NCI-H460 (cell line): ENCODE measurements around the gene ACSL1. TPM values are rescaled to one million over a fixed set of nuclear protein-coding genes. Genes with fewer than 3 reads are reported as not detected.
A peak's percentile ranks its signal among the peaks of the same experiment; 100 is the strongest.

Experiments
- DNase-seq: peaks from one replicate; pipeline ENCODE4 v3.0.0-alpha.2; 2016; ENCODE audit warnings: low read depth; ENCODE audit errors: extremely low read depth
- total RNA-seq: library from RNA; depleted of rRNA; stranded (reverse); fragments of >200 nt; shearing (Covaris generic); gene quantifications from 2 replicates; pipeline ENCODE4 v1.2.3, GENCODE V29; 2014

The ACSL1 gene
- total RNA-seq, 1 experiment from 2014 or later, result 28.9 TPM

GRCh38 chr4:184812651-184813181, 13.1 kb downstream of the ACSL1 start:
- DNase-seq, result peak; percentile 65

- DNase-seq, result no peak
These were observed 13.6 kb downstream of the ACSL1 start for GRCh38 chr4:184812199-184812542.

GRCh38 chr4:184811526-184812198, 14.1 kb downstream of the ACSL1 start:
- no peak for DNase-seq

- no peak for DNase-seq
These were observed 15.0 kb downstream of the ACSL1 start for GRCh38 chr4:184810720-184811119.

- no peak for DNase-seq
These were observed 17.1 kb downstream of the ACSL1 start for GRCh38 chr4:184808713-184809050.

- no peak for DNase-seq
These were observed 17.7 kb downstream of the ACSL1 start for GRCh38 chr4:184807797-184808712.

GRCh38 chr4:184807256-184807655, 18.5 kb downstream of the ACSL1 start:
- DNase-seq, result no peak

- no peak for DNase-seq
These were observed 19.1 kb downstream of the ACSL1 start for GRCh38 chr4:184806711-184807110.

GRCh38 chr4:184806229-184806550, 19.6 kb downstream of the ACSL1 start:
- DNase-seq, result no peak

GRCh38 chr4:184805462-184806228, 20.1 kb downstream of the ACSL1 start:
- DNase-seq, result no peak

GRCh38 chr4:184804621-184805020, 21.1 kb downstream of the ACSL1 start:
- DNase-seq, result no peak

- no peak for DNase-seq
These were observed 21.9 kb downstream of the ACSL1 start for GRCh38 chr4:184803874-184804273.

GRCh38 chr4:184803133-184803532, 22.6 kb downstream of the ACSL1 start:
- DNase-seq, result no peak

GRCh38 chr4:184802697-184803015, 23.1 kb downstream of the ACSL1 start:
- DNase-seq, result no peak

- no peak for DNase-seq
These were observed 23.7 kb downstream of the ACSL1 start for GRCh38 chr4:184801781-184802696.

- no peak for DNase-seq
These were observed 27.3 kb downstream of the ACSL1 start for GRCh38 chr4:184798504-184798903.

GRCh38 chr4:184796906-184797305, 28.9 kb downstream of the ACSL1 start:
- DNase-seq, result no peak

- no peak for DNase-seq
These were observed 30.4 kb downstream of the ACSL1 start for GRCh38 chr4:184795214-184795844.

GRCh38 chr4:184794470-184794869, 31.3 kb downstream of the ACSL1 start:
- DNase-seq, result no peak
